Activated T-cell treated with anti-CD3 and anti-CD28 coated beads for 24 hours (primary cell): Measurements from ENCODE around the gene MCF2L2.
A peak's percentile ranks its signal among the peaks of the same experiment; 100 is the strongest.

Experiments used
- DNase-seq: peaks from one replicate; pipeline ENCODE4 v3.0.0-alpha.2; 2020; ENCODE audit warnings: low read depth

Gene MCF2L2

DNA sequence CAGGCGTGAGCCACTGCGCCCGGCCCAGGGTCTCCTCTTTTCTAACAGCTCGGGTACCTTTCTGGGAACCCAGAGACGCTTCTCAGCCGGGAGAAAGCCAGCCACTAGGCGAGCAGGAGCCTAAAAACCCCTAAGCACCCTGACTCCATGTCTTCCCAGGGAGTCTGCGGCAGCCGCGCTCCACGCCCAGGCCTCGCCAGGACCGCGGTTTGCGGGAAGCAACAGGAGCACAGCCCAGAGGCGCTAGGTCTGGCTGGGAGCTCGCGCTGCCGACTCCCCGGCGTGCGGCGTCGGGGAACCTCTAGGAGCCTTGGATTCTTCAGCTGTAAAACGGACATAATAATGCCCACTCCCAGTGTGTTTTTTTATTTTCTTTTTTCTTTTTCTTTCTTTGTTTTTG lies 264.9 kb downstream of the MCF2L2 start:
- DNase-seq, result no peak

DNA sequence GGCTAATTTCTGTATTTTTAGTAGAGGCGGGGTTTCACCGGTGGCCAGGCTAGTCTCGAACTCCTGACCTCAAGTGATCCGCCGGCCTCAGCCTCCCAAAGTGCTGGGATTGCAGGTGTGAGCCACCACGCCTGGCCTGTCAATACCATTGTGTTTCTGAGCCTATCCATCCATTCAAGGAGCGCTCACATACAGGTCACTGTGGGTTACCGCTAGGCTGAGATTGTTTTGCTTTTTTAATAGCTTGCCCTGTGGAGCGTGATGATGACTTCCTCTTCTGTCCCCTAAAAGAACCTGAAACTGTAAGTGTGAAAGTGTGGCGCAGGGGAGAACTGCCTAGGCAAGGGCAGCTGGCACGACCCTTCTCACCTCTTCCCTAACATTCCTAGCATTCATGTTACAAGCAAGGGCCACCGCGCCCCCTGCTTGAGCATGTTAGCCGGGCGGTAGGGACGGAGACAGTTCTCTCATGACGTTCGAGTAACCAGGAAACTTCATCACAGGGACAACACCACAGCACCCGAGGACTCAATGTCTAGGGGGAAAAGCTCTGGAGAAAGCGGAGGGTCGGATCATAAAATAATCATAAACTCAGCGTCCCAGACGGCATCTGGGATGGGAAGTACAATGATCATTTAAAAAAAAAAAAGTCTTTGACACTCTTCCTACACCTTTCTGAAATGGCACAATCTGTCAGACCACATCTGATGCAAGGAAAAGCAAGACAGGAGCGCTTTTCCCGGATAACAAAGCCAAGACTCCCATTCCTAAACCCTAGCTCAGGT lies 266.7 kb downstream of the MCF2L2 start:
- DNase-seq, result no peak

DNA sequence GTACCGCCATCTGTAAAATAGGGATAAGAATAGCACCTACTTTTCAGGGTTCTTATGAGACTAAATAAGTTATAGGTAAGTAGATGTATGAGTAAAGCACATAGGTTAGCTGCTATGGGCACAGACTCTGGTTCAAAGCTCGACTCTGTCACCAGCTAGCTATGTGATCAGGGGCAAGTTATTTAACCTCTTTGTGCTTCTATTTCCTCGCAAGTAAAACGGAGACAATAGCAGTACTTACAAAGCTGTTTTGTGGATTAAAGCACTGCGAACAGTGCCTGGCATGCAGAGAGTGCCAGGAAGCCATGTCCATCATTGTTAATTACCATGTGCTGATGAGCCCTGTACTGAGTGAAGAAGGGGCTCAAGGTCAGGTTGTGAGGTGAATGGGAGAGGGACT lies 267.8 kb downstream of the MCF2L2 start:
- no peak for DNase-seq

DNA sequence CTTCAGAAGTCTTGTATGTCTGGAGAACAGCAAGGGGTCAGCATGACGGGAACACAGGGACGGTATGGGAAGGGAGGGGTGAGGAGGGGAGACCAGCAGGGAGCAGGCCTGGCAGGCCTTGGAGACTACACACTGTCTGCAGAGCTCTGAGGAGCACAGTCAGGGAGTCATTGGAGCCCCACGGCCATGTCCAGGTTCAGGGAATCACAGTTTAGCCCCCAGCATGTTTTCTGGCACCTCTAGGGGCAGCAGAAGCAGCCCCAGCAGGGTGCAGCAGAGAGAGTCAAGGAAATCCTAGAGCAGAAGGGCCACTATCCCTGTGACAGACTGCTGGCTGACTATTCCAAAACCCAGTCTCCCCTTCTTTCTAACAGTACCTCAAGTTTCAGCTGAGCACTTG lies 269.1 kb downstream of the MCF2L2 start:
- DNase-seq, result no peak

DNA sequence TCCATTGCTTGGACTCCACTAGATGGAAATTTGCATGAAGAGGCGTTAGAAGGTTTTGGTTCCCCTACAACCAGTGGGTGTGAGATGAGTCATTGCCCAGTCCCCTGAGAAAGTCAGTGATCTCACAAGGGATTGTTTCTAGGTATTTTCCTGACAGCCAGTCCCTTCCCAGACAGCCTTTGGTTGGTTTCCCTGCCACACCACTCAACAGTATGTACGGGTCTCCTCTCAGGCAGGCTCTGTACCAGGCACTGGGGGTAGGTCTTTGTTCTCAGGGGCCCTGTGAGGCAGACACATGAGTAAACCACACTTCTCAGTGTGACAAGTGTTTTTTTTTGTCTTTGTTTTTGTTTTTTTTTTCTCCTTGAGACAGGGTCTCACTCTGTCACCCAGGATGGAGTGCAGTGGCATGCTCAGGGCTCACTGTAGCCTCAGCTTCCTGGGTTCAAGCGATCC lies 269.8 kb downstream of the MCF2L2 start:
- peak; percentile 33 for DNase-seq

DNA sequence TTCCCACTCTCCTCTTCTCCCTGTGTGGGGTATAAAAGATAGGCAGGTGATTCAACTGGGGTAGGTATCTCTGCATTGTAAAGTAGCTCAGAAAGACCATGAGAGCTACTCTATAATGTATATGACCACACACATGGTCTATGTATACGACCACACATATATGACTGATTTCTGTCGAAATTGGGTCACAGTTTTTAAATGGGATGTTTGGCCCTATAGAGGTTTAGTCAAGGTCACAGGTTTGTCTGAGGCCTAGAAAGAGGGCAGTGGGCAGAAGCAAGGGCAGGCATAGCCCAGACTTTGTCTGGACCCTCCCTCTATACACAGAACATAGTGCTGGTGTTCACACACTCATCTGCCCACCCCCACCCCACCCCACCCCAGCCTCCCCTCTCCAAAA lies 270.3 kb downstream of the MCF2L2 start:
- no peak for DNase-seq

DNA sequence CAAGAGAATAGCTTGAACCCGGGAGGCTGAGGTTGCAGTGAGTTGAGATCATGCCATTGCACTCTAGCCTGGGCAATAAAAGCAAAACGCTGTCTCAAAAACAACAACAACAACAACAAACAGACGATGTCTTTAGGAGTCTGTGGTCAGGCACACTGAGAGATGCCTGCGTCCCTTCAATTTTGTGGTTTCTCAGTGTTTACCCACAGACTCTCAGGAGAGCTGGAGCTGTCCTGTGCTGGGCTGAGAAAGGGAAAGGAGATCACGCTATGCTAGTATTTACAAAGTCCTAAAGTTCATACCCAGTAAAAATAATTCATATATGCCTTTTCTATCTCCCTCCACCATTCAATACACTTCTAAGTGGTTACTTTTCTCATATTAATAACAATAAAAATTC lies 272.2 kb downstream of the MCF2L2 start:
- DNase-seq, result no peak

DNA sequence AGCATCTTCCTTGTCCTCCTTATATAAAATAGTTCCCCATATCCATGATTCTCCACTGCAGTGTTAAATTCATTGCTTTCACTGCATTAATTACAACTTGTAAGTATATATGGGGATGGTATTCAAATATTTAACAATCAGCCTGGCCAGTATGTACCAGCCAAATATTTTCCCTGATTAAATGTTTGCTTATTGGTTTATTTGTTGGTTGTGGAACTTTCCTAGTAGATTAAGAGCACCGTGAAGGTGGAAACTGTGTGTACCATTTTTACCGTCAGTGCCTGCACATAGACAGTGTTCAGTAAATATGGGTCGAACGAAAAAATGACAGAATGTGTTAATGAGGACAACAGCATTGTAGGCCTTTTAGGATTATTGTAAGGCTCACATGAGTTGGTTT lies 272.9 kb downstream of the MCF2L2 start:
- DNase-seq, result no peak

DNA sequence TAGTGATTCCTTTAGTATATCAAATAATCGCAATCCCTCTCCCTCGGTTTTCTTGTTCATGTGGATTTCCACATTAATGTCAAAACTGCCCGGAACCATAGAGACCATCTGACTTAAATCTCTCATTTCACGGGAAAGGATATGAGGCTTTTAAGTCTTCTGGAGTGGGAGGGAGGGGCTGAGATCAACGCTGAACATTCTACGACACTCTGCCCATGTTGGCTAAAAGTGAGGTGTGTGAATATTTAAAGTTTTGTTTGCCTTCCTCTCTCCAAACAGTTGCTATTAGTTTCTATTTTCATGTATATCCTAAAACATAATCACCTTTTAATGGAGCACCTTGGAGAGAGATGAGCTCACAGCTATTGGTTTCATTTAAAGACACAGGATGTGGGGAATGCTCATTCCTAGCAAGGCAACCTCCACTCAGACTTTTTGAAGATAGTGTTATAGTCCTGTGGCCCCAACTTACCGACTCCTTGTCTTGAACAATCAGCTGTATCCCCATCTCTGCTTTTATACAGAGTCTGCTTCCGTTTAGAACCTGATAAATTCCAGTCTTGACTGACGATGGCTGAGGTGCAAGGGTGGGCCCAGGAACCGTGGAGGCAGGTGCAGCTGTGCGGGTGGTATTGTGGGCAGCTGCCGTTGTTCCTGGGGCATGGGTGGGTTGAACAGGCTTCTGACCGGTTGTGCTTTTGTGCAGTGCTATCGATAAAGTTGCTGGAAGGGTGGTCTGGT lies 275.0 kb downstream of the MCF2L2 start:
- DNase-seq, result no peak

DNA sequence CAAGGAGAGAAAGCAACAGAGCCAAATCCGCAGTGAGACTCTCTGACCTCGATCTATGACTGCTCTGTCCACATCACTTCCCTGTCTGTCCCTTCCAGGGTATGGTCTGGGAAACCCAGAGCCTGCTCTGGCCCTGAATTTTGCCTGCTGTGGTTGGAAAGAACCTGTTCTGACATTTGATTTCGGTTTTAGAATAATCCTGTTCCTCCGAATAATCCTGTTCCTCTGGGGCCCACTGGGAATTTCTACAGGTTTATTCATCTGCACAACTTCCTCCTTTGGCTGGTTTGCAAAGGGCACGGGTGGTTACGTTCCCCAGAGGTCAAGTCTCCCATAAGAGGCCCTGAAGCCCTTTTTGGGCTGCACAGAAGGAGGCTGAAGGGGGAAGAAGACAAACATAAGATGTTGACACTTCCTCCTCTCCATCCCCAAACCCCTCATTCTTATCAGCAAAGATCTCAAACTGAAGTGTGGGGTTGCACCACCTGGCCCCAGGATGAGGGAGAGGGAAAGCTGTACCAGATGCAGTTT lies 276.5 kb downstream of the MCF2L2 start:
- no peak for DNase-seq

DNA sequence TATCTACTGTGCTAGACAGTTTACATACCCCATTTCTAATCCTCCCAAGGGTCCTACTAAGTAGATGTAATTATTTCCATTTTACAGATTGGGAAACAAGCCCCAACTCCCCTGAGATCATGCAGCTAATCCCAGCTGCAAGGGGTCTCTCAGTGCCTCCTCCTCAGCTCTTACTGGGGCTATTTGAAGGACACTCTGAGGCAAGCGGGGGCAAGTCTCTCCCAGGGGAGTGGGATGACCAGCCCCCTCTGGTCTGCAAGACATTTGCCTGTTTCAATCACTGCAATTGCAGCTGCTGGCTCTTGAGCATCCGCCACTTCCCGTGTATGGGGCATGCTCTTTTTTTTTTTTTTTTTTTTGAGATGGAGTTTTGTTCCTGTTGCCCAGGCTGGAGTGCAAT lies 277.3 kb downstream of the MCF2L2 start:
- no peak for DNase-seq

DNA sequence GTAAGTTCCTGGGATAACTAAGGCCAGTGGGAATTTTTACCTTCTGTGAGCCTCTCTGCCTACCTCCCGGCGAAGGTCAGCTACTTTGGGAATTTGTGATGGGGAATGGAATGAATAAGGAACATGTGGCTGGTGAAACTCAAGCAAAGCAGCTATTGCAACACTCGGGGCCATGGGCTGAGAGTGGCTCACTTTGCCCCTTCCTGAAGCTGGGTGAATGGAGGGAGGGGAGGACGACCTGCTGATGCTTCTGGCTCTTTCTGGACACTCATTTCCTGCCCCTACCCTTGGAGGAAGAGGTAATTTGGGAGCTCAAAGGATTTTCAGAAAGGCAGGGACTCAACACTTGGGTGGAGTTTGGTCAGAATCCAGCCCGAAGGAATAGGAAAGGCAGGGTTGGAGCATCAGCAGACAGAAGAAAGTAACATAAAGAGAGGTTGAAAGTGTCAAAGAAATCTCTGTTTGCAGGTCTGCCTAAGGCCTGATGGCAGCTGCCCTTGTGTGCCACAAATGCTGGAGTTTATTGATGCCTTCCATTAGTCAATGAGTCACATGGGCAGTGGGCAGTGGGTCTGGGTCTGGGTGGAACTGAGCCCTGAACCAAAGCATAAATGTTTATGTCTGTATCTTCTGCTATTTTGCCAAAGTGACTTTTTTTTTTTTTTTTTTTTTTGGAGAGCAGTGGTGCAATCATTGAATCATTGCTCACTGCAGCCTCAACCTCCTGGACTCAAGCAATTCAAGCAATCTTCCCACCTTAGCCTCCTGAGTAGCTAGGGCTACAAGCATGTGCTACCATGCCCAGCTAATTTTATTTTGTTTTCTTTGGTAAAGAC lies 278.3 kb downstream of the MCF2L2 start:
- no peak for DNase-seq

DNA sequence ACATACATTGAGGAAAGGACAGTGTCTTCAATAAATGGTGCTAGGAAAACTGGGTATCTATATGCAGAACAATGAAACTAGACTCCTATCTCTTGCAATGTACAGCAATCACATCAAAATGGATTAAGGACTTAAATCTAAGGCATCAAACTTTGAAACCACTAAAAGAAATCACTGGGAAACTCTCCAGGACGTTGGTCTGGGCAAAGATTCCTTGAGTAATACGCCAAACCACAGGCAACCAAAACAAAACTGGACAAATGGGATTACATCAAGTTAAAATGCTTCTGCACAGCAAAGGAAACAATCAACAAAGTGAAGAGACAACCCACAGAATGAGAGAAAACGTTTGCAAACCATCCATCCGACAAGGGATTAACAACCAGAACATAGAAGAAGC lies 280.4 kb downstream of the MCF2L2 start:
- no peak for DNase-seq

DNA sequence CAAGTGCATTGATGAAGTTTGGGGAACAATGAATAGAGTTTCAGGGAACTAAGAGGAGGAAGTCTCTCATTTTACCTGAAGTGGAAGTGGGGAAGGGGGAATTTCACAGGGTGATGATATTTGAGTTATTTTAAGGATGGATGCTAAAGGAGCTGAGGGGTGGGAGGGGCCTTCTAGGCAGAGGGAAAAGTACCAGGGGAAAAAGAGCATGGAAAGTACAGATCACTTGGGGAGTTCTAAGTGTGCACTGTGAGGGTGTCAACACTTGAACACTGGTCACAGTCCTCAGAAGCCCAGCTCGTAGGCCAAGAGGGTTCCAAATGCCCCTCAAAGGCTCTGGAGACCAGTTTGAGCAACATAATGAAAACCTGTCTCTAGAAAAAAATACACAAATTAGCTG lies 284.1 kb downstream of the MCF2L2 start:
- DNase-seq, result no peak

DNA sequence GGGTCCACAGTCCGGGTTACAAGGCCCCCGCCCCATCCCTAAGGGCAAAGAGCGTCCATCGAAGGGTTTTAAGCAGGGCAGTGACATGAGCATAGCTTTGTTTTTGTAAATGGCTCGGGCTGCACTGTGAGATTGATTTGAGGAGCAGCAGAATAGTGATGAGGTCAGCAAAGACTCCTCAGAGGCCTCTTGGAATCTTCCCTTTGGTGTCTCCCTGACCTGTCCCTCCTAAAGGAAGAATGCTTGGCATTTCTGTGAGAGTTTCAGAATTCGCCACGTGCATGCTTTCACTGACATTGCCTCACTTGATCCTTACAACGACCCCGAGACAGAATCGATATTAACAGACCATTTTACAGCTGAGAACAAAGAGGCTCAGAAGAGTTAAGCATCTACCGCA lies 286.2 kb downstream of the MCF2L2 start:
- no peak for DNase-seq

DNA sequence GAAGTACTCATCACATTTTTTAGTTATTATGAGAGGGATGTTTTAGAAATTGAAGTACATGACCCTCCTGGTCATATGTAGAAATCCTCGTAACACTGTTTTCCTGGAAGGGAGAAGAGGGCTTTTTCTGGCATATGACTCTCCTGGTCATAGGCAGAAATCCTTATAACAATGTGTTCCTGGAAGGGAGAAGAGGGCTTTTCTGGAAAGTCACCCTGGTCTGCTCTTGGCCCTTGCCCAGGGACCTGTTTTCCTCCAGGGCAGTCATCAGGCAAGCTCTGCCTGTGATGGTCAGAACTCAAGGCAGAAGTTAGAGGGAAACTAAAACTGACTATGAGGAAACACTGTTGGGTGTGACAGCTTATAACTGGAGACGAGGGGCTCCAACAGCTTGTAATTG lies 293.6 kb downstream of the MCF2L2 start:
- DNase-seq, result no peak

DNA sequence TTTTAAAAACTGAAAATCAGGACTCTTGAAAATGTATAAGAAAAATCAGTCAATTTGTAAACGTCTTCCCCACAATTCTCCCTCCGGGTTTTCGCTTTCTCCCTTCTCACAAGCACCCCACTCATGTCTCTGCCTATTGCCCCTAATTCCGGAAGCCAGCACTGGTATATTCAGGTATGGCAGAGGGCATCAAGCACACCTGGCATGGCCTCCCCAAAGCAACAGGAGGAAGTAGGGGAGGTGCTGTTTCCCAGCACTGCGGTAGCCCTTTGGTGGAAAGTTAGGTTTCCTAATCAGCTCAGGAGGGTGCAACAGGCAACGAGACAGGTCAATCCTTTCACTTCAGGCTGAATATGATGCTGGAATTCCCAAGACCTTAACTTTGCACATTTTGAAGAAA lies 296.0 kb downstream of the MCF2L2 start:
- no peak for DNase-seq

DNA sequence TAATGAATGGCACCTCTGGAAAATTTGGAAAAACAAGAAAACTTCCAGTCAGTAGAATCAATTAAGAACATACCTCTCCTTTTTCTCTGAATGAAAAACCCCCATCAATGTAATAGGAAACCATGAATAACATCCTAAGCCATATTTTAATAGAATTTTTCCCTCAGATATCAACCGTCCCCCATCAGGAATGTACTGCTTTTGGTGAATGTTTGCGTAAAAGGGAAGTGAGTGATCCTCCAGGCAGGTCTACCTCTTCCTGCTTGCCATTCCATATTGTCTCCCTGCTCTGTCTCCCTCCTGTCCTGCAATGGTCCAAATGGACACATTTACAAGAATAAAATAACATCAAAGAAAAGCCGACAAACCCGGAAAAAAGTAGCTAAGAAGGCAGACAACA lies 296.7 kb downstream of the MCF2L2 start:
- no peak for DNase-seq

DNA sequence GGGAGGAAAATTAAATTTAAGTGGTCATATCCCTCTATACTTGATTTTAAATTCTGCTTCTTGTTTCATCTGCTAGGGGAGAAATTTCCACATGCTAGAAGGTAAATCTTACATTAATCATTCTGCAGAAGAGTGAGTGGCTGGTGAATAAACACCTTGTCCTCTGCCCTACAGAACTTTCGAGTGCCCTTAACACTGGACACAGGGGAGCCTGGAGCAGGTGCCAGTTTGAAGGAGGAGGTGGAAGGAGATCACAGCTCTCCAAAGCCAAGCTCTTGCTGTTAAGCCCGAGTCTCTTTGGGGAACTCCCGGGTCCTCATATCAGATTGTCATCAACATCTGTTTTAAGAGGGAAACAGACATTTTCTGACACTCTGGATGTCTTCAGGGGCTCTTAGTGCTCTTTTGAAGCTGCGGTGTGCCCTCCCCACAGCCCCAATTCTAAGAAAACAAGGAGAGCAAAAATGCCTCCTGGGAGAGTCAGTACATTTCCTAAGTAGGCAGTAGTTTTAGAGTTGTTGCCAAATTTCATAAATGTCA lies 297.2 kb downstream of the MCF2L2 start:
- DNase-seq, result no peak

DNA sequence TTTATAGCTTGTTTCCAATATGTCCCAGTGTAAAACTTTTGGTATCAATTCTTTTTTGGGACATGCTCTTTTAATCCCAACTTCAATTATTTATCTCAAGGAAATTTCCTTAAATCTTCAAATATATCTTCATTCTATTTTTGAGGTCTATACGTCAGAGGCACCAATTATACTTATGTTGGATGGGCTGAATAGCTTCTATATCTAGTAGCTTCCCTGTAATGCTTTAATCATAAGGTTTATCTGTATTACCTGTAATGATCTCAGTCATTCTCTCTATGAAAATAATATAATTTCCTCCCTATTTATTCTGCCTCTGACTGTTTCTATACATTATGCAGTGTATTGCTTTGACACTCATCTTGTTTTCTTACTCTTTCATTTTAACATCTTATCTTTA lies 299.2 kb downstream of the MCF2L2 start:
- DNase-seq, result no peak

DNA sequence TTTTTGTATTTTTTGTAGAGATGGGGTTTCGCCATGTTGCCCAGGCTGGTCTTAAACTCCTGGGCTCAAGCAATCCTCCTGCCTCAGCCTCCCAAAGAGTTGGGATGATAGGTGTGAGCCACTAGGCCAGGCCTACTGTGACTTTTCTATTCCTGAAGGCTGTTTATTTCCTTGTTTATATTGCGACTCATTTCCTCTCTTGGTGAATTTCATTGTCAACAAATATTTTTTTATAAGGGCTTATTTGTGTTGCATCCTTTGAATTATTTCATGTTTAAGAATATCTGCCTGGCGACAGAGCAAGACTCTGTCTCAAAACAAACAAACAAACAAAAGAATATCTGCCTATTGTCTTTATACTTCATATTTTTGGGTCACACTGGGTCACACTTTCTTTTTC lies 299.7 kb downstream of the MCF2L2 start:
- DNase-seq, result no peak
